A549 (cell line): Measurements from ENCODE around the gene SOD2. TPM values are rescaled to one million over a fixed set of nuclear protein-coding genes. Genes with fewer than 3 reads are reported as not detected.

ENCODE experiments used
- ATAC-seq, 2 experiments: fragments of 200-7000 bp in 1 of 2; fragments of >200 bp in 1 of 2; cut with Nextera tagmentation in 1 of 2; cut with Tn5 transposase in 1 of 2; 3 replicates each; pipeline versions ENCODE4 v1.8.0 to v1.9.1; 2018 to 2020; ENCODE audit warnings: mild to moderate bottlenecking in 1 of 2, moderate library complexity in 1 of 2
- CTCF ChIA-PET: fragments of 300-600 bp; sonication (Branson Sonifier 250); formaldehyde crosslinking; extraction: SDS; loops from one replicate; lab custom pipeline; 2021; ENCODE audit warnings: antibody characterized with exemption, inconsistent platforms; lab: Yijun Ruan, JAX
- POLR2A ChIA-PET: fragments of 350-600 bp; formaldehyde crosslinking; extraction: SDS; loops from one replicate; lab custom pipeline; 2021; ENCODE audit warnings: antibody characterized with exemption, inconsistent platforms; lab: Yijun Ruan, JAX
- DNase-seq, 2 experiments: peaks; one replicate each; pipeline versions ENCODE4 v3.0.0 to v3.0.0-alpha.2; 2011 to 2016; ENCODE audit warnings: low read depth in 1 of 2, low spot score in 1 of 2
- FAIRE-seq: peaks from 2 replicates; lab custom pipeline; 2011; peaks lifted over from hg19 to GRCh38; lab: Jason Lieb, UNC
- H3K27ac ChIP-seq, 2 experiments: fragments of >200 bp; sonication (Bioruptor Twin); formaldehyde crosslinking; 3 replicates each; pipeline ENCODE4 v1.5.1; 2016 to 2017
- H3K4me1 ChIP-seq: fragments of >200 bp; sonication (Bioruptor Twin); formaldehyde crosslinking; 3 replicates; pipeline ENCODE4 v1.6.1; 2016
- H3K4me2 ChIP-seq: fragments of >200 bp; sonication (Bioruptor Twin); formaldehyde crosslinking; 3 replicates; pipeline ENCODE4 v1.6.1; 2016
- H3K4me3 ChIP-seq: fragments of >200 bp; sonication (Bioruptor Twin); formaldehyde crosslinking; 3 replicates; pipeline ENCODE4 v1.5.1; 2016
- H3K9me3 ChIP-seq: fragments of >200 bp; sonication (Bioruptor Twin); formaldehyde crosslinking; 3 replicates; pipeline ENCODE4 v1.6.1; 2016
- BHLHE40 ChIP-seq: IDR thresholded peaks from 2 replicates; pipeline ENCODE4 v1.6.1; 2012; ENCODE audit warnings: low read depth, low read length, inconsistent platforms
- CEBPB ChIP-seq, 2 experiments: fragments of >200 bp in 1 of 2; sonication (Bioruptor Twin) in 1 of 2; formaldehyde crosslinking in 1 of 2; IDR thresholded peaks; 2 replicates each; pipeline ENCODE4 v1.6.1; 2012 to 2016
- EHF ChIP-seq: fragments of 250-450 bp; sonication (Bioruptor Pico); IDR thresholded peaks from 2 replicates; pipeline ENCODE4 v1.5.0; 2020; ENCODE audit warnings: mild to moderate bottlenecking
- EHMT2 ChIP-seq: fragments of 200-600 bp; sonication (generic); IDR thresholded peaks from 2 replicates; pipeline ENCODE4 v1.6.1; 2016; ENCODE audit warnings: antibody characterized with exemption, low read depth, mild to moderate bottlenecking, moderate library complexity
- EP300 ChIP-seq, 2 experiments: fragments of >200 bp; sonication (Bioruptor Twin); formaldehyde crosslinking; IDR thresholded peaks; 2 replicates in 1 of 2; 3 replicates in 1 of 2; pipeline ENCODE4 v1.6.1; 2016 to 2017
- FOSL2 ChIP-seq, 2 experiments: fragments of 450-650 bp in 1 of 2; fragments of >200 bp in 1 of 2; sonication (Bioruptor Twin) in 1 of 2; formaldehyde crosslinking; IDR thresholded peaks; 2 replicates each; pipeline versions ENCODE4 v1.5.0 to v1.6.1; 2016 to 2020; ENCODE audit warnings: mild to moderate bottlenecking in 1 of 2, moderate library complexity in 1 of 2
- FOXS1 ChIP-seq: fragments of 250-450 bp; sonication (Bioruptor Pico); IDR thresholded peaks from 2 replicates; pipeline ENCODE4 v1.5.0; 2020; ENCODE audit warnings: mild to moderate bottlenecking, moderate library complexity
- GATA3 ChIP-seq: IDR thresholded peaks from 2 replicates; pipeline ENCODE4 v1.6.1; 2012; ENCODE audit warnings: borderline replicate concordance
- JUN ChIP-seq, 2 experiments: fragments of >200 bp; sonication (Bioruptor Twin); formaldehyde crosslinking; IDR thresholded peaks; 2 replicates in 1 of 2; 3 replicates in 1 of 2; pipeline ENCODE4 v1.6.1; 2016 to 2017
- JUNB ChIP-seq: fragments of >200 bp; sonication (Bioruptor Twin); formaldehyde crosslinking; IDR thresholded peaks from 2 replicates; pipeline ENCODE4 v1.6.1; 2016
- KDM1A ChIP-seq: fragments of 200-600 bp; sonication (generic); IDR thresholded peaks from 2 replicates; pipeline ENCODE4 v1.6.1; 2016; ENCODE audit warnings: low read depth, mild to moderate bottlenecking
- KDM5A ChIP-seq: fragments of 200-600 bp; sonication (generic); IDR thresholded peaks from 2 replicates; pipeline ENCODE4 v1.6.1; 2016; ENCODE audit warnings: antibody characterized with exemption, mild to moderate bottlenecking
- NFE2L2 ChIP-seq: fragments of 150-350 bp; conservative IDR thresholded peaks from 2 replicates; pipeline ENCODE4 v1.6.1; 2014; ENCODE audit warnings: low read length
- NPAS2 ChIP-seq: fragments of 250-450 bp; sonication (Bioruptor Pico); IDR thresholded peaks from 2 replicates; pipeline ENCODE4 v1.8.0; 2022; ENCODE audit warnings: mild to moderate bottlenecking, moderate library complexity, borderline replicate concordance
- NR3C1 ChIP-seq: fragments of >200 bp; sonication (Bioruptor Twin); formaldehyde crosslinking; IDR thresholded peaks from 3 replicates; pipeline ENCODE4 v1.6.1; 2017
- POLR2AphosphoS2 ChIP-seq: conservative IDR thresholded peaks from 2 replicates; pipeline ENCODE4 v1.6.1; 2012; ENCODE audit warnings: low read length, improper control_type of control experiment, inconsistent platforms
- RARB ChIP-seq: fragments of 250-450 bp; sonication (Bioruptor Pico); IDR thresholded peaks from 2 replicates; pipeline ENCODE4 v1.8.0; 2021; ENCODE audit warnings: mild to moderate bottlenecking, moderate library complexity
- SMC3 ChIP-seq: fragments of >200 bp; sonication (Bioruptor Twin); formaldehyde crosslinking; IDR thresholded peaks from 3 replicates; pipeline ENCODE4 v1.6.1; 2018; ENCODE audit warnings: inconsistent platforms
- TP53 ChIP-seq: fragments of 250-450 bp; sonication (Bioruptor Pico); IDR thresholded peaks from 2 replicates; pipeline ENCODE4 v1.5.0; 2021; ENCODE audit warnings: mild to moderate bottlenecking, moderate library complexity
- ZSCAN20 ChIP-seq: fragments of 250-450 bp; sonication (Bioruptor Pico); IDR thresholded peaks from 2 replicates; pipeline ENCODE4 v1.8.0; 2022; ENCODE audit warnings: mild to moderate bottlenecking, moderate library complexity
- WGBS: methylation state at CpG from one replicate; pipeline ENCODE4 v1.1.6; 2017; ENCODE audit errors: missing lambda C conversion rate; 5-methylcytosine and 5-hydroxymethylcytosine counted together
- polyA plus RNA-seq, 4 experiments: library from polyadenylated mRNA; depleted of rRNA in 3 of 4; stranded (reverse); fragments of >200 nt; fragmentation: RNase III in 1 of 4; extraction: RNeasy Plus Mini Kit Qiagen cat#74134 plus additional on column Dnase treatment in 1 of 4; gene quantifications; 2 replicates in 3 of 4; 3 replicates in 1 of 4; pipeline ENCODE4 v1.2.3, GENCODE V29; 2011 to 2017
- TF ChIP-seq, protein P1 (sequence below): IDR thresholded peaks from 2 replicates; pipeline ENCODE4 v1.6.1; 2012
- TF ChIP-seq, protein P2 (sequence below): fragments of >200 bp; sonication (Bioruptor Twin); formaldehyde crosslinking; IDR thresholded peaks from 2 replicates; pipeline ENCODE4 v1.6.1; 2016

The SOD2 gene
- polyA plus RNA-seq, 2 of the 4 experiments (the other 2 are of a cell fraction): 34.8 to 81.0 TPM

DNA sequence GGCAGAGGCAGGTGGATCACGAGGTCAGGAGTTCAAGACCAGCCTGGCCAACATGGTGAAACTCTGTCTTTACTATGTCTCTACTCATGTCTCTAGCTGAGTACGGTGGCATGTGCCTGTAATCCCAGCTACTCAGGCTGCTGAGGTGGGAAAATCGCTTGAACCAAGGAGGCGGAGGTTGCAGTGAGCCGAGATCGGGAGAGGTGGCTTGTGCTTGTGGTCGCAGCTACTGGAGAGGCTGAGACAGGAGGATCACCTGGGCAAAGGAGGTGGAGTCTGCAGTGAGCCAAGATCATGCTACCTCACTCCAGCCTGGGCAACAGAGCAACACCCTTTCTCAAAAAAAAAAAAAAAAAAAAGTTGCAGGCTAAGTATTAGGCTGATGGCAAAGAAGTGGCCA is 26.2 kb upstream of the SOD2 start:
- 94% methylated on average over 6 of the region's 7 CpGs for WGBS
- peaks cover 22% of the 10 kb centered on the region for H3K4me1 ChIP-seq
- ChIA-PET CTCF (interaction anchor here (0.6 to 1.4 kb wide), 3 partner anchors 16 to 24 kb away, joined by 3 to 4 read pairs (median 3); no protein-coding TSS in a partner anchor), POLR2A (no interaction called here)
- H3K4me3 ChIP-seq: no peak overlapping the region
- no peak for DNase-seq
- no peak overlapping the region for H3K4me2 ChIP-seq
- ATAC-seq: no peak
- no peaks in the 10 kb centered on the region for H3K9me3 ChIP-seq
- no peak for FAIRE-seq
- H3K27ac ChIP-seq: no peak overlapping the region
- no peak for TF ChIP-seq JUN (IDR thresholded peaks at IDR 0.05)
- no peak for TF ChIP-seq KDM1A
- no peak for TF ChIP-seq FOXS1 (CRISPR knock-in tag)
- no peak for TF ChIP-seq EHMT2
- TF ChIP-seq EHF (CRISPR knock-in tag): no peak
- no peak for TF ChIP-seq ZSCAN20
- no peak for TF ChIP-seq POLR2AphosphoS2
- TF ChIP-seq NFE2L2: no peak
- TF ChIP-seq GATA3: no peak
- TF ChIP-seq, protein P1, sequence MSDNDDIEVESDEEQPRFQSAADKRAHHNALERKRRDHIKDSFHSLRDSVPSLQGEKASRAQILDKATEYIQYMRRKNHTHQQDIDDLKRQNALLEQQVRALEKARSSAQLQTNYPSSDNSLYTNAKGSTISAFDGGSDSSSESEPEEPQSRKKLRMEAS: no peak
- TF ChIP-seq EP300 (IDR thresholded peaks at IDR 0.05): no peak
- TF ChIP-seq KDM5A: no peak
- no peak for TF ChIP-seq NPAS2
- TF ChIP-seq NR3C1: no peak

DNA sequence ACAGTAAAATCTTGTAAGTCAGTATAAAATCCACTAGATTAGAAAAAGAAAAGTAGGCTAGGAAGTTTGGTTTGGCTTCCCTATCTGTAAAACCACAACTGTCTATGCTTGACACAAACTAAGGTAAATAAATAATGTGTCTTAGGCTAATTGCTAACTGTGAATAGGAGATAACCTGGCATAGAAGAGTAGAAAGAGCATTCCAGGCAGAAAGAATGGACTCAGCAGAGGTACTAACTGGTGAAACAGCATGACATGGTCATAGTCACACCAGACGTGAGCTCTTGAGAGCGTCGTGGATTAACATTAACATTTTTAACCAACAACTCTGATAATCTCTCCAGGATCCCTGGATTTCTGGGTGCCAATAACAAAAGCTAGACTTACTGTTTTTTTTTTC is 25.6 kb upstream of the SOD2 start:
- CTCF ChIA-PET: interaction anchor here (0.6 to 1.4 kb wide), 3 partner anchors 11 to 22 kb away, joined by 3 to 4 read pairs (median 3); no protein-coding TSS in a partner anchor
- no peak for FAIRE-seq
- no peak for ATAC-seq

DNA sequence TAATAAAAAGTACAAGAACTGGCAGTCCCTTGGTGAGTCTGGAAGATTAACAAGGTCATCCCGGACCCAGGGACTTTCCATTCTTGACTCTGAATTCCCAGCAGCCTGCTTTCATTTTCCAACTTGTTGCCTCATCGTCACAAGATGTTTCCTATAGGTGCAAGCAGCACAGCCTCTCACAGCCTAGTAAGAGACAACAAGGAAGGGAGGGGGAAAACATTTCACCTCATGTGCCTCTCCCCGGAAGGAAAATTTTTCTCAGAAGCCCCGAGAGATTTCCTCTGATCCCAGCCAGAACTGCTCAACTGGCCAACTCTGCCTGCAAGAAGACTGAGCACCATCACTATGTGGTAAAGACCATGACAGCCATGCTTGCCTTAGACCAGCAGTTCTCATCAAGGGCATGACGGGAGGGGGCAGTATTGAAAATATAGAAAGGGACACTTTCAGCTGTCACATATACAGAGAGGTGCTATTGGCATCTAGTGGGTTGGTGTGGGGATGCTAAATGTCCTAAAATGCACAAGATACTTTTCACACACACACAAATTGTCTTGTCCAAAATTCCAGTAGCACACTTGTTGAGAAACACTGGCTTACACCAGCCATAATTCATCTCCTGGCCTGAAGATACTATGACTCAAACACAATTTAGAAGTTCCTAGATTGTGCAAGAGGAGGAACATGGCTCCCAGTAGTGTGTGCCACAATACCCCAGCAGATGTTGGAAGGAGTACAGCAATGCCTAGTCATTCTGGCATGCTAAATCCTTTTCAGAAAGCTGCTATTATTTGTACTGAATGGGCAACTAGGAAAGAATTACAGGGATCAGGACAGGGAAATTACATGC is 23.4 kb upstream of the SOD2 start:
- CTCF ChIA-PET: interaction anchor here (1.0 to 1.3 kb wide), 2 partner anchors 18 to 24 kb away, joined by 3 to 4 read pairs; no protein-coding TSS in a partner anchor
- peak; percentile 84 for ATAC-seq

More for the DNA sequence above, 25.6 kb upstream of the SOD2 start:
- Histone ChIP-seq H3K4me2 (no peak overlapping the region), H3K4me1 (peaks cover 22% of the 10 kb centered on the region), H3K4me3 (no peak overlapping the region), H3K27ac (no peak overlapping the region), H3K9me3 (no peaks in the 10 kb centered on the region)
- 81% methylated on average over 3 of the region's 3 CpGs for WGBS
- no peak for DNase-seq
- TF ChIP-seq SMC3: no peak
- no peak for TF ChIP-seq EHF (CRISPR knock-in tag)
- TF ChIP-seq TP53 (CRISPR knock-in tag): no peak
- TF ChIP-seq, protein P2, sequence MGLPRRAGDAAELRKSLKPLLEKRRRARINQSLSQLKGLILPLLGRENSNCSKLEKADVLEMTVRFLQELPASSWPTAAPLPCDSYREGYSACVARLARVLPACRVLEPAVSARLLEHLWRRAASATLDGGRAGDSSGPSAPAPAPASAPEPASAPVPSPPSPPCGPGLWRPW: no peak
- POLR2A ChIA-PET: no interaction called here

DNA sequence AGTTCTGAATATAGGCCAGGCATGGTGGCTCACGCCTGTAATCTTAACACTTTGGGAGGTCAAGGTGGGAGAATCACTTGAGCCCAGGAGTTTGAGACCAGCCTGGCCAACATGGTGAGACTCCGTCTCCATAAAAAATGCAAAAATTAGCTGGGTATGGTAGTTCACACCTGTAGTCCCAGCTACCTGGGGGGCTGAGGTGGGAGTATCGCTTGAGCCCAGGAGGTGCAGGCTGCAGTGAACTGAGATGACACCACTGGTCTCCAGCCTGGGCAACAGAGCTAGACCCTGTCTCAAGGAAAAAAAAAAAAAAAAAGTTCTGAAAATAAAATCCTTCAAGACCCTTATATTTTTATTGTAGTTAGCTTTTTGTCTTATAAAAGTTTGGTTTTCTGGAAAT is 22.6 kb upstream of the SOD2 start:
- TF ChIP-seq NR3C1: no peak
- TF ChIP-seq FOSL2 (IDR thresholded peaks at IDR 0.05): no peak
- TF ChIP-seq FOSL2 (CRISPR knock-in tag; IDR thresholded peaks at IDR 0.05): no peak
- no peak for TF ChIP-seq JUNB
- no peak for TF ChIP-seq KDM1A
- TF ChIP-seq RARB: no peak
- ChIA-PET POLR2A (no interaction called here), CTCF (no interaction called here)
- 85% methylated on average over 3 of the region's 3 CpGs for WGBS
- H3K4me1 ChIP-seq: peaks cover 22% of the 10 kb centered on the region
- FAIRE-seq (no peak), ATAC-seq (no peak), DNase-seq (no peak)
- no peaks in the 10 kb centered on the region for H3K9me3 ChIP-seq
- no peak overlapping the region for H3K4me3 ChIP-seq
- H3K27ac ChIP-seq: peak overlapping the region; percentile 57 to 85; a peak in 3 of 6 replicates
- H3K4me2 ChIP-seq: no peak overlapping the region

More for the DNA sequence above, 23.4 kb upstream of the SOD2 start:
- Histone ChIP-seq H3K27ac (peak overlapping the region; percentile 57 to 85), H3K9me3 (no peaks in the 10 kb centered on the region), H3K4me1 (peaks cover 22% of the 10 kb centered on the region), H3K4me2 (peak overlapping the region; percentile 57), H3K4me3 (no peak overlapping the region)
- POLR2A ChIA-PET: interaction anchor here (1.0 to 1.5 kb wide), 2 partner anchors 10 to 15 kb away, joined by 3 to 9 read pairs; partner anchors contain the start of gene WTAP
- DNase-seq (peak in 1 of 2 experiments; percentile 42), FAIRE-seq (no peak)
- TF ChIP-seq FOSL2 (IDR thresholded peaks at IDR 0.05) (no peak), FOSL2 (CRISPR knock-in tag; IDR thresholded peaks at IDR 0.05) (peak; percentile 56), CEBPB (IDR thresholded peaks at IDR 0.05) (peak; percentile 79 to 84), BHLHE40 (no peak), NFE2L2 (no peak)
- TF ChIP-seq, protein P2: 0 out of 2 replicates have a peak, but pooled peaks have one; percentile 27
- WGBS: 41% methylated on average over 4 of the region's 5 CpGs
